Ishikawa (cell line): ENCODE results near the gene DPT.

ENCODE experiments used
- CEBPB ChIP-seq: IDR thresholded peaks from 2 replicates; pipeline ENCODE4 v1.6.1; 2012
- CREB1 ChIP-seq: IDR thresholded peaks from 2 replicates; pipeline ENCODE4 v1.6.1; 2012; ENCODE audit warnings: low read depth
- EGR1 ChIP-seq: IDR thresholded peaks from 2 replicates; pipeline ENCODE4 v1.6.1; 2012
- EP300 ChIP-seq: IDR thresholded peaks from 2 replicates; pipeline ENCODE4 v1.6.1; 2012; ENCODE audit warnings: borderline replicate concordance
- FOXM1 ChIP-seq: IDR thresholded peaks from 2 replicates; pipeline ENCODE4 v1.6.1; 2012; ENCODE audit warnings: low read depth, borderline replicate concordance
- NFIC ChIP-seq: IDR thresholded peaks from 2 replicates; pipeline ENCODE4 v1.6.1; 2012
- RAD21 ChIP-seq: IDR thresholded peaks from 2 replicates; pipeline ENCODE4 v1.6.1; 2012; ENCODE audit warnings: low read depth
- REST ChIP-seq: IDR thresholded peaks from 2 replicates; pipeline ENCODE4 v1.6.1; 2012; ENCODE audit warnings: low read depth, mild to moderate bottlenecking
- TAF1 ChIP-seq: IDR thresholded peaks from 2 replicates; pipeline ENCODE4 v1.6.1; 2012; ENCODE audit warnings: low read depth, mild to moderate bottlenecking
- TCF12 ChIP-seq: IDR thresholded peaks from 2 replicates; pipeline ENCODE4 v1.6.1; 2012; ENCODE audit warnings: low read depth
- TEAD4 ChIP-seq: IDR thresholded peaks from 2 replicates; pipeline ENCODE4 v1.6.1; 2012
- YY1 ChIP-seq: IDR thresholded peaks from 2 replicates; pipeline ENCODE4 v1.6.1; 2012; ENCODE audit warnings: low read depth
- ZBTB7A ChIP-seq: IDR thresholded peaks from 2 replicates; pipeline ENCODE4 v1.6.1; 2012; ENCODE audit warnings: low read depth
- TF ChIP-seq, protein P1 (sequence below): IDR thresholded peaks from 2 replicates; pipeline ENCODE4 v1.6.1; 2012
- TF ChIP-seq, protein P2 (sequence below): IDR thresholded peaks from 2 replicates; pipeline ENCODE4 v1.6.1; 2012

DPT gene

DNA sequence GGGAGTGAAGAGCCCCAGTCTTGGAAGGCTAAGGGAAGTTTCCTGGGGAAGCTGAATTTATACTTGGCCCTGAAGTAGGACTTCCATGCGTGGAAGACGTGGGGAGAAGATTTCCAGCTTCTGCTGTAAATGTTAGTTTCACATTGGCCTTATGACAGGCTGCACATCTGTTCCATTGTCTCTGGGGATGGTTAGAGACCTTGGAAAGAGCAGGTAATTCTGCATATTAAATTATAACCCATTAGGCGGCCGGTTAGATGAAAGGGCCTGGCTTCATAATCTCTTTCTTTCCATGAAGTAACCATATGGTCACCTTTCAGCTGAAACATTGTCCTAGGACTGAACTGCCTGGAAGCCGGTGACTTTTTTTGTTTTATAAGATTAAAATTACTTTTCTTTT, 37.5 kb downstream of the DPT start:
- TF ChIP-seq RAD21 (no peak), FOXM1 (no peak), TEAD4 (no peak), EGR1 (no peak), YY1 (no peak), CREB1 (no peak), CEBPB (no peak), ZBTB7A (no peak), REST (no peak), EP300 (no peak), NFIC (no peak), TCF12 (no peak), TAF1 (no peak)
- TF ChIP-seq, protein P1, sequence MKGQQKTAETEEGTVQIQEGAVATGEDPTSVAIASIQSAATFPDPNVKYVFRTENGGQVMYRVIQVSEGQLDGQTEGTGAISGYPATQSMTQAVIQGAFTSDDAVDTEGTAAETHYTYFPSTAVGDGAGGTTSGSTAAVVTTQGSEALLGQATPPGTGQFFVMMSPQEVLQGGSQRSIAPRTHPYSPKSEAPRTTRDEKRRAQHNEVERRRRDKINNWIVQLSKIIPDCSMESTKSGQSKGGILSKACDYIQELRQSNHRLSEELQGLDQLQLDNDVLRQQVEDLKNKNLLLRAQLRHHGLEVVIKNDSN = no peak
- TF ChIP-seq, protein P2, sequence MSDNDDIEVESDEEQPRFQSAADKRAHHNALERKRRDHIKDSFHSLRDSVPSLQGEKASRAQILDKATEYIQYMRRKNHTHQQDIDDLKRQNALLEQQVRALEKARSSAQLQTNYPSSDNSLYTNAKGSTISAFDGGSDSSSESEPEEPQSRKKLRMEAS = no peak

DNA sequence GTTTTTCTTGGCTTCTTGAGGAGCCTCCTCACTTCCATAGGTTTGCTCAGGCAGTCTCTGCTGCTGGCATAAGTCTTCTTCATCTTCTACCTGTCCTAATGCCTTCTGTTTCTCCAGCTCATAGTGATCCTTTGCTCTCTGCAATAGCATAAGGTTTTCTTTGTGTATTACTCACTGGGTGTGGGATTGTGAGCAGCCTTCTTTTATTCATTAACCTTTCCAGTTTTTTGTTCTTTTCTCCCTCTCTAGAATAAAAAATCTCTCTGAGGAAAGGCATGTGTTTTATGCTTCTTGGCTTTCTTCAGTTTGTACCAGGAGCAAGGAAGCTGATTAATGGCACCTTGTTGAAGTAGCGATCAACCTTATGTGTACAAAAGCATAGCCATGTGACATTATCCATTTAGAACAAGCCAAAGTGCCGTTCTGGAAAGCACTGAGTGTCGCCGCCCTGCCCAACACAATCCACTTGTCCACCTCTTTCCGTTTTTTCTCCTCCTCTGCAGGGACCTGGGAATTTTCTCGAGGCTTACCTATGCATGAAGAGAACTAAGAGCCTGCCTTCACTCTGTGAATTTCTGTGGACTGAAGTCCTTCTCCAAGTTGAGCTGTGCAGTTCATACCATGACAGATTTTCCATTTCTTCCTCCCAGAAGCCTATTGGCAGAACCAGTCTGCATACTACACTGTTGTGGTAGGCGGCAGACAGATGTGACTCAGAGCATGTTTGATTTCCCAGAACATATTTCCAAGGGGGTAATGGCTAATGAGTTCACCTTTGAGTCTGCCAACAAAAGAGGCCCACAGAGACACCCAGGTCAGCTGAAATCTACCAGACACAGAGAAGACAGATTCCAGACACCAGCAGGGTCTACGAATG, 39.0 kb downstream of the DPT start:
- TF ChIP-seq EGR1 = no peak
- TF ChIP-seq TEAD4 = no peak
- no peak for TF ChIP-seq ZBTB7A
- no peak for TF ChIP-seq FOXM1
- TF ChIP-seq EP300 = no peak
- TF ChIP-seq TCF12 = no peak
- TF ChIP-seq REST = no peak
- no peak for TF ChIP-seq YY1
- no peak for TF ChIP-seq RAD21
- TF ChIP-seq, protein P2 = no peak
- TF ChIP-seq TAF1 = no peak
- TF ChIP-seq, protein P1 = no peak
- no peak for TF ChIP-seq CEBPB
- no peak for TF ChIP-seq NFIC
- TF ChIP-seq CREB1 = no peak

DNA sequence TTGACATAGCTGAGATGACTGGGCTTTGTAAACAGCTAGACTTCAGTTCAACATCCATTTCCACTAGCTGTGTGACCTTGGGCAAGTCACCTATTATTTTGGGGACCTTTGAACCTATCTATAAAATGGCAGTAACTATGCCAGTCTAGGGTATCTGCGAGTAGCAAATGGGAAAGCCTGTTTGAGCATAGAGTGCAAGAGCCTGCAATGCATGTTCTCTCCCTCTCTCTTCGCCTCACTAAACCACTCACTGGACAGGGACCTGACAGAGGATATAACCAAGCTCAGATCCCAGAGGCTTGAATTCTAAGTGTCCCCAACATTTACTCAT, 39.7 kb downstream of the DPT start:
- TF ChIP-seq FOXM1 (no peak), EP300 (no peak), TAF1 (no peak), EGR1 (no peak), ZBTB7A (no peak), CEBPB (no peak), CREB1 (no peak), YY1 (no peak), TCF12 (no peak), RAD21 (no peak), NFIC (no peak), REST (no peak), TEAD4 (no peak)
- TF ChIP-seq, protein P1 = no peak
- TF ChIP-seq, protein P2 = no peak
